Naive thymus-derived CD4-positive, alpha-beta T cell (primary cell): ENCODE results near the gene APMAP. TPM values are rescaled to one million over a fixed set of nuclear protein-coding genes. Genes with fewer than 3 reads are reported as not detected.

ENCODE experiments used
- ATAC-seq: fragments of 150-1000 bp; cut with Tn5 transposase; 2 replicates; pipeline ENCODE4 v1.10.0; 2021; ENCODE audit warnings: mild to moderate bottlenecking, moderate library complexity
- CTCF ChIA-PET: fragments of 350-600 bp; sonication (Branson Sonifier 250); formaldehyde crosslinking; loops from one replicate; lab custom pipeline; 2021; ENCODE audit warnings: antibody characterized with exemption; lab: Charles Lee
- POLR2A ChIA-PET: fragments of 350-600 bp; sonication (Branson Sonifier 250); formaldehyde crosslinking; loops from one replicate; lab custom pipeline; 2021; ENCODE audit warnings: antibody characterized with exemption, inconsistent platforms; lab: Charles Lee
- DNase-seq, 9 donors: peaks; one replicate each; pipeline versions ENCODE4 v3.0.0 to v3.0.0-alpha.2; 2020 to 2022; ENCODE audit warnings: mixed read lengths in 1 of 9
- H3K27ac ChIP-seq: one replicate; pipeline ENCODE4 v1.7.0; 2013; ENCODE audit warnings: mild to moderate bottlenecking, low read depth, low read length, moderate library complexity
- H3K27me3 ChIP-seq, 2 donors: one replicate each; pipeline ENCODE4 v1.7.0; 2013; ENCODE audit warnings: low read length in 2 of 2, mild to moderate bottlenecking in 2 of 2, moderate library complexity in 2 of 2; ENCODE audit not compliant: control insufficient read depth in 2 of 2, insufficient read depth in 2 of 2
- H3K36me3 ChIP-seq, 3 experiments: 1 replicate in 2 of 3; 2 replicates in 1 of 3; pipeline ENCODE4 v1.7.0; 2013; ENCODE audit warnings: low read length in 3 of 3, mild to moderate bottlenecking in 3 of 3, moderate library complexity in 1 of 3; ENCODE audit not compliant: insufficient read depth in 3 of 3, control insufficient read depth in 2 of 3
- H3K4me1 ChIP-seq, 2 donors: one replicate each; pipeline ENCODE4 v1.7.0; 2013; ENCODE audit warnings: low read length in 2 of 2, mild to moderate bottlenecking in 2 of 2, moderate library complexity in 1 of 2; ENCODE audit not compliant: control insufficient read depth in 2 of 2, insufficient read depth in 2 of 2
- H3K4me3 ChIP-seq: 2 replicates; pipeline ENCODE4 v1.7.0; 2013; ENCODE audit warnings: mild to moderate bottlenecking, low read length
- H3K9me3 ChIP-seq, 3 experiments: 1 replicate in 2 of 3; 2 replicates in 1 of 3; pipeline ENCODE4 v1.7.0; 2013; ENCODE audit warnings: low read length in 3 of 3; ENCODE audit not compliant: control insufficient read depth in 2 of 3
- H3K27ac Mint-ChIP-seq, 9 donors: one replicate each; pipeline ENCODE4 v1.8.0; 2020 to 2022; ENCODE audit warnings: mixed read lengths in 9 of 9, mild to moderate bottlenecking in 8 of 9, moderate library complexity in 5 of 9, inconsistent platforms in 2 of 9
- H3K27me3 Mint-ChIP-seq, 5 donors: one replicate each; pipeline ENCODE4 v1.8.0; 2021 to 2022; ENCODE audit warnings: mixed read lengths in 5 of 5, mild to moderate bottlenecking in 1 of 5
- H3K36me3 Mint-ChIP-seq, 5 donors: one replicate each; pipeline ENCODE4 v1.8.0; 2020 to 2022; ENCODE audit warnings: mixed read lengths in 5 of 5, mild to moderate bottlenecking in 3 of 5, inconsistent platforms in 1 of 5
- H3K4me1 Mint-ChIP-seq, 7 donors: one replicate each; pipeline ENCODE4 v1.8.0; 2020 to 2022; ENCODE audit warnings: mixed read lengths in 7 of 7, mild to moderate bottlenecking in 3 of 7, inconsistent platforms in 1 of 7
- H3K4me3 Mint-ChIP-seq, 10 donors: one replicate each; pipeline ENCODE4 v1.8.0; 2020 to 2022; ENCODE audit warnings: mild to moderate bottlenecking in 10 of 10, mixed read lengths in 10 of 10, moderate library complexity in 6 of 10, inconsistent platforms in 2 of 10
- H3K9me3 Mint-ChIP-seq, 11 donors: one replicate each; pipeline ENCODE4 v1.8.0; 2020 to 2022; ENCODE audit warnings: mixed read lengths in 11 of 11, mild to moderate bottlenecking in 4 of 11, inconsistent platforms in 1 of 11, moderate library complexity in 1 of 11
- intact Hi-C, 2 donors: fragments of 100-400 bp; cut with micrococcal nuclease; formaldehyde crosslinking; loops; one replicate each; pipeline ENCODE4 v1.15.1; 2023
- polyA plus RNA-seq, 2 donors: library from polyadenylated mRNA; unstranded; fragments of 300-500 nt; fragmentation: Illumina TruSeq; gene quantifications; one replicate each; pipeline ENCODE4 v1.2.3, GENCODE V29; 2021
- total RNA-seq, 6 experiments: library from RNA in 5 of 6; stranded (reverse) in 5 of 6; gene quantifications; 1 replicate in 5 of 6; 2 replicates in 1 of 6; pipeline ENCODE4 v1.2.3 and lab custom pipeline; 2021 to 2026

Gene APMAP
- total and polyA plus RNA-seq, 7 experiments from 2014 or later: 28.2 to 74.6 (median 41.4) TPM

- no peaks in the 10 kb centered on the region for H3K9me3 ChIP-seq
- peaks cover 10 to 75% (median 38%) of the 10 kb centered on the region in 3 experiments for H3K36me3 ChIP-seq
- intact Hi-C loops: no loop called here
- peaks cover 0 to 24% (median 0%) of the 10 kb centered on the region in 7 donors for H3K4me1 Mint-ChIP-seq
- H3K9me3 Mint-ChIP-seq: no peaks in the 10 kb centered on the region
- H3K27ac ChIP-seq: no peak overlapping the region
- H3K4me3 Mint-ChIP-seq: peak overlapping the region in 1 of 10 donors; percentile 8
- DNase-seq (no peak), ATAC-seq (peak; percentile 19)
- CTCF ChIA-PET: no interaction called here
- H3K27me3 ChIP-seq: no peaks in the 10 kb centered on the region
- H3K4me3 ChIP-seq: no peak overlapping the region
- peaks cover 0 to 75% of the 10 kb centered on the region in 2 donors for H3K4me1 ChIP-seq
- H3K27ac Mint-ChIP-seq: peak overlapping the region in 5 of 9 donors; percentile 12 to 79 (median 56)
- H3K36me3 Mint-ChIP-seq: peaks cover 8 to 51% (median 32%) of the 10 kb centered on the region in 5 donors
- POLR2A ChIA-PET: no interaction called here
- H3K27me3 Mint-ChIP-seq: no peaks in the 10 kb centered on the region
These were observed 31.0 kb downstream of the APMAP start for GRCh38 chr20:24961384-24962181.

GRCh38 chr20:24960861-24961260 is 31.7 kb downstream of the APMAP start:
- H3K36me3 Mint-ChIP-seq: peaks cover 8 to 45% (median 25%) of the 10 kb centered on the region in 5 donors
- H3K4me3 Mint-ChIP-seq: peak overlapping the region in 1 of 10 donors; percentile 21
- peaks cover 0 to 28% (median 0%) of the 10 kb centered on the region in 7 donors for H3K4me1 Mint-ChIP-seq
- Histone ChIP-seq H3K4me3 (no peak overlapping the region), H3K9me3 (no peaks in the 10 kb centered on the region), H3K27me3 (no peaks in the 10 kb centered on the region), H3K36me3 (peaks cover 7 to 68% (median 44%) of the 10 kb centered on the region in 3 experiments), H3K27ac (no peak overlapping the region), H3K4me1 (peaks cover 0 to 78% of the 10 kb centered on the region in 2 donors)
- ChIA-PET CTCF (interaction anchor here (0.6 kb wide), 1 partner anchor 226 kb away, joined by 4 read pairs; no protein-coding TSS in a partner anchor), POLR2A (no interaction called here)
- peak overlapping the region in 6 of 9 donors; percentile 12 to 79 (median 52) for H3K27ac Mint-ChIP-seq
- intact Hi-C loops: no loop called here
- no peaks in the 10 kb centered on the region for H3K27me3 Mint-ChIP-seq
- ATAC-seq: peak; percentile 75
- no peak for DNase-seq
- H3K9me3 Mint-ChIP-seq: no peaks in the 10 kb centered on the region

- intact Hi-C loops: no loop called here
- Histone ChIP-seq H3K27me3 (no peaks in the 10 kb centered on the region), H3K9me3 (no peaks in the 10 kb centered on the region), H3K4me1 (peaks cover under 1 to 81% of the 10 kb centered on the region in 2 donors), H3K27ac (no peak overlapping the region), H3K36me3 (peaks cover 7 to 62% (median 47%) of the 10 kb centered on the region in 3 experiments), H3K4me3 (no peak overlapping the region)
- Mint-ChIP-seq H3K27me3 (no peaks in the 10 kb centered on the region), H3K36me3 (peaks cover 8 to 40% (median 22%) of the 10 kb centered on the region in 5 donors), H3K4me3 (peak overlapping the region in 1 of 10 donors; percentile 21), H3K27ac (peak overlapping the region in 4 of 9 donors; percentile 25 to 79 (median 62)), H3K9me3 (no peaks in the 10 kb centered on the region), H3K4me1 (peaks cover 0 to 28% (median 4%) of the 10 kb centered on the region in 7 donors)
- ChIA-PET POLR2A (no interaction called here), CTCF (interaction anchor here (0.6 kb wide), 1 partner anchor 227 kb away, joined by 4 read pairs; no protein-coding TSS in a partner anchor)
- no peak for DNase-seq
- ATAC-seq: peak; percentile 4
These were observed 32.2 kb downstream of the APMAP start for GRCh38 chr20:24960302-24960801.

GRCh38 chr20:24959591-24960301 is 32.8 kb downstream of the APMAP start:
- H3K27ac Mint-ChIP-seq: peak overlapping the region in 1 of 9 donors; percentile 73
- peaks cover 6 to 80% of the 10 kb centered on the region in 2 donors for H3K4me1 ChIP-seq
- ChIA-PET CTCF (interaction anchor here (0.6 kb wide), 1 partner anchor 388 kb away, joined by 3 read pairs; no protein-coding TSS in a partner anchor), POLR2A (no interaction called here)
- H3K27me3 Mint-ChIP-seq: no peaks in the 10 kb centered on the region
- intact Hi-C loops: no loop called here
- no peaks in the 10 kb centered on the region for H3K27me3 ChIP-seq
- H3K36me3 Mint-ChIP-seq: peaks cover 8 to 34% (median 20%) of the 10 kb centered on the region in 5 donors
- H3K4me3 Mint-ChIP-seq: no peak overlapping the region
- H3K36me3 ChIP-seq: peaks cover 7 to 56% (median 47%) of the 10 kb centered on the region in 3 experiments
- ATAC-seq: peak; percentile 21
- H3K27ac ChIP-seq: no peak overlapping the region
- H3K9me3 ChIP-seq: no peaks in the 10 kb centered on the region
- no peaks in the 10 kb centered on the region for H3K9me3 Mint-ChIP-seq
- H3K4me3 ChIP-seq: no peak overlapping the region
- no peak for DNase-seq
- peaks cover 4 to 31% (median 10%) of the 10 kb centered on the region in 7 donors for H3K4me1 Mint-ChIP-seq

GRCh38 chr20:24958506-24959385 is 33.8 kb downstream of the APMAP start:
- no peak overlapping the region for H3K4me3 Mint-ChIP-seq
- H3K27me3 ChIP-seq: no peaks in the 10 kb centered on the region
- no peaks in the 10 kb centered on the region for H3K9me3 Mint-ChIP-seq
- CTCF ChIA-PET: interaction anchor here (0.6 kb wide), 1 partner anchor 389 kb away, joined by 3 read pairs; no protein-coding TSS in a partner anchor
- H3K27ac ChIP-seq: no peak overlapping the region
- peaks cover 8 to 25% (median 13%) of the 10 kb centered on the region in 5 donors for H3K36me3 Mint-ChIP-seq
- POLR2A ChIA-PET: interaction anchor here (0.6 kb wide), 1 partner anchor 35 kb away, joined by 3 read pairs; no protein-coding TSS in a partner anchor
- H3K36me3 ChIP-seq: peaks cover 7 to 47% (median 46%) of the 10 kb centered on the region in 3 experiments
- peaks cover 4 to 38% (median 12%) of the 10 kb centered on the region in 7 donors for H3K4me1 Mint-ChIP-seq
- H3K27ac Mint-ChIP-seq: peak overlapping the region in 2 of 9 donors; percentile 14 to 24
- intact Hi-C loops: no loop called here
- no peak overlapping the region for H3K4me3 ChIP-seq
- H3K4me1 ChIP-seq: peaks cover 6 to 80% of the 10 kb centered on the region in 2 donors
- DNase-seq: no peak
- H3K27me3 Mint-ChIP-seq: no peaks in the 10 kb centered on the region
- no peaks in the 10 kb centered on the region for H3K9me3 ChIP-seq
- no peak for ATAC-seq
